Stimulated activated CD8-positive, alpha-beta memory T cell treated with anti-CD3 and anti-CD28 coated beads, Interleukin-7, amount 100 ng/mL, for 1 hour (primary cell): Measurements from ENCODE around the gene EVX2.
A peak's percentile ranks its signal among the peaks of the same experiment; 100 is the strongest.

Source experiments
- DNase-seq, 2 donors: peaks; one replicate each; pipeline ENCODE4 v3.0.0-alpha.2; 2020; ENCODE audit warnings: low read depth in 2 of 2

The EVX2 gene

GRCh38 chr2:176083796-176084261 is at the start of gene EVX2:
Gene EVX2, minus strand, starts transcription at chr2:176083962. Its CDS starts 186 bp downstream, at chr2:176083776.
- DNase-seq: no peak

GRCh38 chr2:176133389-176133788 is 49.6 kb upstream of the EVX2 start:
- no peak for DNase-seq

DNA sequence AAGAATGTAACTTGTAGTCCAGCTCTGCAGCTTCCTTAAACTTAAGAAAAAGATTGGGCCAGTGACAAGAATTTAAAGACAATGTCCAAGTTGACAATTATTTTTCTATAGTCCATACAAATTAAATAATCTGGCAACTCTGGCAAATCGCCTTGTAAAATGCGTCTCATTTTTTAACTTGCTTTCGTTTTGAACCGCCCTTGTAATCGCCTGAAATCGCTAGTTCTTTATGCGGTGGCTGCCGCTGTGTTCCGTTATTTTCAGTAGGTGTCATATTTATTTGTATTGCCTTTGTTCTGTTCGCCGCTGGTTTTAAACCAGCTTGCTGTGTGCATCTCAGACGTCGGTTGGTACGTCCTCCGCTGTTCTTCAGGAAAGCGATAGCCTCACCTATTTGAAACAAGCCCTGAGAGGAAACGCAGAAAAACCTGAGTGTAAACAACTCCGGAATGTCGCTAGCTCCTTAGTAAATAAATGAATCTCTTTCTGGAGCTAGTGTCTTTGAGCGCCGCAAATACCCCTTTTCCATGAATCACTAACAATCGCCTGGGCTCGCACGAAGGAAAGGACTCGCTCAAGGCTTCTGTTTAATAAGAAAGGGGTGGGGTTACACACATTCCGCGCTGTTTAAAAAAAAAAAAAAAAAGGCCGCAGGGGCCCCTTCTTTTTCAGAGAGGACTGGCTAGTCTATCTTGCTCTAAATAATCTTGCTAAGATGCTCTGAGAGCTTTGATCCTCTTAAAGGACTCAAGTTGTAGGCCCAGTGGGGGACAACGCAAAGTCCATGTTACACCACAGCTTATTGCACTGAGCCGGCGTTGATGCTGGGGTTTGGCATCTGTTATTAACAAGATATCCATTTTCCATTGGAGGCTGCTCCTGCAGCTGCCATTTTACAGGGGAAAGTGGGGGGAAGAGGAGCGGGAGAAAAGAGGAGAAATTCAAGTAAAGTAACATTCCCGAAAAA is 48.7 kb upstream of the EVX2 start:
- no peak for DNase-seq

DNA sequence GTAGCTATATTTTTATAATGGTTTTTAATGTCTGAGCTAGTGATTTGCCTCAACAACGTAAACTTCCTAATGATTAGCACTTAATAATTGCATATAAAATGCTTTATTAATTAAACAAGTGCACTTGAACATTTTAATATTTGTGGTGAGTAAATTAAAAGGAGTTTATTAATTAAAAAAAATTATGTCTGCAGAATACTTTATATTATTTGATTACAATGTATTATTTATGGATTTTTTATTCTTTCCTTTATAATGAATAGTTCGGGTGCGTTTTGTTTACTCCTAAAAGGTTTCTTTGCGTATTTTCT is 48.0 kb upstream of the EVX2 start:
- DNase-seq: no peak

DNA sequence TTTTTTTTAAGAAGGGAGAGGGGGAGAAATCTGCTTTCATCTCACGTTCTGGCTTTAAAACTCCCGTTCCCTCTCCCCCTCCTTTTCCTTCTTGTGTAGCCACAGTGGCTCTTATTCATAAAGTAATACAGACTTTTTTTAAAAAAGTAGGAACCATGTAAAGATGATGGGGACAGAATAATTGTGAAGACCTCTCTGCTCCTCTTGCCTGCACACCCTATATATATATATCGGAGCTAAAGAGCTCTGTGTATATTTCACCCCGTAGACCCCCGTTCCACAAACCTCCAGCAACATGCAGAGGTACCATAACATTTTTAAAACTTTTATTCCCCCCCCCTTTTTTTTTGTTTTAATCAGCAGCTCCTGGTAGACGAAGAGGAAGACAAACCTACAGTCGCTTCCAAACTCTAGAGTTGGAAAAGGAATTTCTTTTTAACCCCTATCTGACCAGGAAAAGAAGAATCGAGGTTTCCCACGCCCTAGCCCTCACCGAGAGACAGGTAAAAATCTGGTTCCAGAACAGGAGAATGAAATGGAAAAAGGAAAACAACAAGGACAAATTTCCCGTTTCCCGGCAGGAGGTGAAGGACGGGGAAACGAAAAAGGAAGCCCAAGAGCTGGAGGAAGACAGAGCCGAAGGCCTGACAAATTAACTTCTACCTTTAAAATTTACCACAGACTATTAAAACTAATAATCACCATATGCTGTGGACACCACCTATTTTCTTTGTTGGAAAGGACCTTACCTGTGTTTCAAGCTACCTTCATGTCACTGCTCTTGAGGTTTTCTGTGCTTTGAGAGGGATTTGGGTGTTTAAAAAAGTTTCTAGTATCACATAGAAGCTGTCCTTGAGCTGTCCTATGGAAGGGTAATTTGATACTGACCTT is 47.4 kb upstream of the EVX2 start:
- DNase-seq: no peak

- no peak for DNase-seq
Measured at GRCh38 chr2:176130147-176130956, 46.6 kb upstream of the EVX2 start.

GRCh38 chr2:176129813-176130146 is 46.0 kb upstream of the EVX2 start:
- no peak for DNase-seq

- DNase-seq: no peak
Measured at GRCh38 chr2:176128982-176129796, 45.4 kb upstream of the EVX2 start, which contains the start of gene HOXD8. Gene HOXD8, plus strand, starts transcription at chr2:176129705. Its CDS starts 662 bp downstream, at chr2:176130367.

DNA sequence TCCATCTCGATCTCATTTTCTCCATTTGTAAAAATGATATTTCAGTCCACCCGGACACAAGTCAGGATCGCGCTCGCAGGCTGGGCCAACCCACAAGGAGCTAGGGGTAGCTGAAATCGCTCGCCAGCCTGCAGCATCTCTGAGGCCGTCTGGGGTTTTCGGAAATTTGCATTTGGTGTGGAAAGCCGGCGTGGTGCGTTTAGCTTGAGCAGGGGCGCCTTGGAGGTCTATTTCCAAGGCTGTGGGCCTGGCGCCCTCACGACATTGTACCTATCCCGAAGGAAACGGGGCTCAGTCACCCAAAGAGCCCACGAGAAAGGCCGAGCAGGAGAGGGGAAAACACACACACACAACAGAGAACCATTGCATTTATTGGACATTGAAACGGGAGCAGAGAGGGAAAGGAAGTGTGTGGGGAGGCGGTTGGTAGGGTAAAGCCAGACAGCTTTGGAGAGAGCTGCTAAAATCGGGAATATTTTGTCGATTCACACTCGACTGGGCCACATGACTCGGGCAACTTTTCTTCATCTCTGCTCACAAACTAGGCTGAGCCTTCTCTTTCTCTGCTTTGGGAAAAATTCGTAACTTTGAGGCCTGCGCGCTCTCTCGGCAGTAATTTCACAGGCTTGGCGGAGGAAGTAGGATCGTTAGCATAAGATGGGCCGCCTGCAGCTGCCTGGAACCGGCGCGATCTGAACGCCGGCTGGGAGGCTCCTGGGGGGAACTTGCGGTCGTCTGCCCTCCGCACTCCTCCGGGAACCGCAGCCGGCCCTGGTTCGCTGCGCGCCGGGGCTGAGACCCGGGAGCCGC is 44.6 kb upstream of the EVX2 start:
- no peak for DNase-seq

- no peak for DNase-seq
Measured at GRCh38 chr2:176127774-176128072, 44.0 kb upstream of the EVX2 start.

GRCh38 chr2:176126929-176127773 is 43.4 kb upstream of the EVX2 start:
- DNase-seq: peak; percentile 50 to 60

DNA sequence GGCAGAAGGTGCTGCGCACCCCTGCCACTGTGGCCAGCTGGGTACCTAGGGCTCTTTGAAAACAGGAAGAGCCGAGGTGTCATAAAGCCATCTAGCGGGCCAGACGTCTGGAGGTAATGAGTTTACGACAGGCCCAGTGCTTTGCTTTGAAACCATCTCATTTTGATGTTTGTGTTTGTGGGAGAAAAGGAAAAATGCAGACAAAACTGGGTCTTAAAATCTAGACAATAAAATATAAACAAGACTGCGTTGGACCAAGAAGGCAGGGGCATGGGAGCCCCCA is 42.0 kb upstream of the EVX2 start:
- no peak for DNase-seq

- DNase-seq: no peak
Measured at GRCh38 chr2:176124947-176125771, 41.4 kb upstream of the EVX2 start.

DNA sequence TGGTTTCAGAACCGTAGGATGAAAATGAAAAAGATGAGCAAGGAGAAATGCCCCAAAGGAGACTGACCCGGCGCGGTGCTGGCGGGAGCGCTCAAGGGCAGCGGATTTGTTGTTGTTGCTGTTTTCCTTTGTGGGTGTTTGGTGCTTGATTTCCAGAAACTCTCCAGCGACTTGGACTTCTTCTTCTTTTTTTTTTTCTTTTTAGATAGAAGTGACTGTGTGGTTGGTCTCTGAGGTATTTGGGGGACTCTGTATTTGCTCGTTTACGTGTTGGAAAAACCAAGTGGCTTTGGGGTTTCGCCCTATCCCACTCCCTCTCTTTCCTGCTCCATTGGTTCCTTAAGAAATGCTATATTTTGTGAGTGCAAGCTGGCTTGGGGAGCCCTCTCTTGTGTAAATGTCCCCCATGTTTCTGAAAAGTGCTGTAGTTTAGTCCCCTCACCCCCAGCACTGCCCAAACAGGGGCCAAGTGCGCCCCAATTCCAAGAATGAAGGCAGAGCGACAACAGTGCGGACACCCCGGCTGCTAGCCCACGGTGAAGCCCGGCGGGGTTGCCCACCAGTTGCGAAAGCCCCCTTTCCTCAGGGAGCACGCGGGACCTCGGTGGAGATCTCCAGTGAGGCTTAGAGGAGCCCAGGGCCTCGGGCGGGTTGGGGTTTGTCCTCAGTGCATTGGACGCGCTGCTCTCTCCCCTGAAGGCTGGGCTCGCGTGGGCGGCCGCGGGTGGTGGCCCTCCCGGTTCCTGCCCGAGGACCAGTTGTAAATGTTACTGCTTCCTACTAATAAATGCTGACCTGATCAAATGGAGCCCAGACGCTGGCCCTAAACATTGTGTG is 40.6 kb upstream of the EVX2 start:
- no peak for DNase-seq

- DNase-seq: no peak
Measured at GRCh38 chr2:176123411-176124109, 39.8 kb upstream of the EVX2 start.

DNA sequence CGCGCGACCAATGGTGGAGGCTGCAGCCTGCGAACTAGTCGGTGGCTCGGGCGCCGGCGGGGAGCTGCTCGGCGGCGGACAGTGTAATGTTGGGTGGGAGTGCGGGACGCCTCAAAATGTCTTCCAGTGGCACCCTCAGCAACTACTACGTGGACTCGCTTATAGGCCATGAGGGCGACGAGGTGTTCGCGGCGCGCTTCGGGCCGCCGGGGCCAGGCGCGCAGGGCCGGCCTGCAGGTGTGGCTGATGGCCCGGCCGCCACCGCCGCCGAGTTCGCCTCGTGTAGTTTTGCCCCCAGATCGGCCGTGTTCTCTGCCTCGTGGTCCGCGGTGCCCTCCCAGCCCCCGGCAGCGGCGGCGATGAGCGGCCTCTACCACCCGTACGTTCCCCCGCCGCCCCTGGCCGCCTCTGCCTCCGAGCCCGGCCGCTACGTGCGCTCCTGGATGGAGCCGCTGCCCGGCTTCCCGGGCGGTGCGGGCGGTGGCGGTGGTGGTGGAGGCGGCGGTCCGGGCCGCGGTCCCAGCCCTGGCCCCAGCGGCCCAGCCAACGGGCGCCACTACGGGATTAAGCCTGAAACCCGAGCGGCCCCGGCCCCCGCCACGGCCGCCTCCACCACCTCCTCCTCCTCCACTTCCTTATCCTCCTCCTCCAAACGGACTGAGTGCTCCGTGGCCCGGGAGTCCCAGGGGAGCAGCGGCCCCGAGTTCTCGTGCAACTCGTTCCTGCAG is 39.1 kb upstream of the EVX2 start, which contains the start of gene HOXD9:
Gene HOXD9 (plus strand): TSS at position 37 of the 728 bp plus-strand sequence. CDS start 50 bp downstream, at position 87.
- DNase-seq: no peak
